AG10803 (cell line): ENCODE measurements around the gene TCP1.
A peak's percentile ranks its signal among the peaks of the same experiment; 100 is the strongest.

ENCODE experiments used
- DNase-seq: peaks from one replicate; pipeline ENCODE4 v3.0.0; 2010; ENCODE audit warnings: low read depth
- H3K4me3 ChIP-seq: 2 replicates; pipeline ENCODE4 v1.5.1; 2011; ENCODE audit warnings: mild to moderate bottlenecking, low read length, control low read depth
- CTCF ChIP-seq: conservative IDR thresholded peaks from 2 replicates; pipeline ENCODE4 v1.5.1; 2011; ENCODE audit warnings: mild to moderate bottlenecking, low read length, control low read depth, inconsistent platforms

TCP1 gene

GRCh38 chr6:159788753-159789376, 537 bp downstream of the TCP1 start:
- no peak for TF ChIP-seq CTCF
- peak; percentile 44 for DNase-seq
- peak overlapping the region; percentile 93 for H3K4me3 ChIP-seq

GRCh38 chr6:159788276-159788675, 1.1 kb downstream of the TCP1 start:
- no peak for TF ChIP-seq CTCF
- DNase-seq, result no peak
- peak overlapping the region; percentile 93 for H3K4me3 ChIP-seq

GRCh38 chr6:159778542-159779103, 10.8 kb downstream of the TCP1 start:
- DNase-seq, result no peak
- H3K4me3 ChIP-seq, result no peak overlapping the region
- no peak for TF ChIP-seq CTCF

- no peak overlapping the region for H3K4me3 ChIP-seq
- DNase-seq, result no peak
- no peak for TF ChIP-seq CTCF
Measured at GRCh38 chr6:159778131-159778530, 11.3 kb downstream of the TCP1 start.

GRCh38 chr6:159777240-159777904, 12.0 kb downstream of the TCP1 start:
- no peak for TF ChIP-seq CTCF

GRCh38 chr6:159772196-159772595, 17.2 kb downstream of the TCP1 start:
- no peak for TF ChIP-seq CTCF
- H3K4me3 ChIP-seq, result no peak overlapping the region
- peak; percentile 51 for DNase-seq

More at GRCh38 chr6:159777240-159777904, 12.0 kb downstream of the TCP1 start:
- DNase-seq, result no peak
- no peak overlapping the region for H3K4me3 ChIP-seq

GRCh38 chr6:159769470-159769869, 19.9 kb downstream of the TCP1 start:
- no peak for TF ChIP-seq CTCF
- H3K4me3 ChIP-seq, result no peak overlapping the region
- DNase-seq, result no peak
